ENCODE results near the gene SLC2A4RG. TPM values are rescaled to one million over a fixed set of nuclear protein-coding genes. Genes with fewer than 3 reads are reported as not detected.

SLC2A4RG gene
- total RNA-seq, 3 donors from 2014 or later (not counting 1 experiment from before 2014, with no cell fraction given), result 90.4 to 100 (median 95.5) TPM

GRCh38 chr20:63693733-63694583, 45.6 kb upstream of the SLC2A4RG start:
- intact Hi-C loops (cut with micrococcal nuclease), result no loop called here
- no peak for TF ChIP-seq CTCF (IDR thresholded peaks at IDR 0.05)
- H3K4me1 ChIP-seq (ENCODE audit: control insufficient read depth, insufficient read depth, low read length), result peaks cover 34% of the 10 kb centered on the region
- no peaks in the 10 kb centered on the region for H3K27me3 ChIP-seq (ENCODE audit: control insufficient read depth, insufficient read depth, low read length)
- no peak overlapping the region for H3K27ac ChIP-seq (ENCODE audit: low read length)
- H3K27me3 Mint-ChIP-seq (ENCODE audit: low read depth in 2 of 2), result no peaks in the 10 kb centered on the region
- H3K9me3 Mint-ChIP-seq, result no peaks in the 10 kb centered on the region
- peak overlapping the region; percentile 87 to 90 for H3K27ac Mint-ChIP-seq
- H3K4me3 ChIP-seq (ENCODE audit: low read length), result no peak overlapping the region
- H3K36me3 ChIP-seq (ENCODE audit: control insufficient read depth, insufficient read depth, low read length), result peaks cover 5% of the 10 kb centered on the region
- DNase-seq (no peak), ATAC-seq (no peak)
- no peaks in the 10 kb centered on the region for H3K9me3 ChIP-seq (ENCODE audit: control insufficient read depth, insufficient read depth, low read length)
- H3K4me1 Mint-ChIP-seq, result peaks cover 0 to 27% of the 10 kb centered on the region in 2 donors
- peak overlapping the region; percentile 74 for H3K4me3 Mint-ChIP-seq
- 95% methylated on average over 21 of the region's 21 CpGs for WGBS (ENCODE audit: insufficient coverage)
- H3K36me3 Mint-ChIP-seq, result no peaks in the 10 kb centered on the region

GRCh38 chr20:63694584-63695423, 44.8 kb upstream of the SLC2A4RG start:
- DNase-seq (no peak), ATAC-seq (no peak)
- peaks cover 5% of the 10 kb centered on the region for H3K36me3 ChIP-seq (ENCODE audit: control insufficient read depth, insufficient read depth, low read length)
- Mint-ChIP-seq H3K9me3 (no peaks in the 10 kb centered on the region), H3K27me3 (ENCODE audit: low read depth in 2 of 2) (no peaks in the 10 kb centered on the region), H3K27ac (peak overlapping the region in 1 of 2 donors; percentile 87), H3K36me3 (no peaks in the 10 kb centered on the region), H3K4me3 (no peak overlapping the region), H3K4me1 (peaks cover 0 to 27% of the 10 kb centered on the region in 2 donors)
- H3K27ac ChIP-seq (ENCODE audit: low read length), result no peak overlapping the region
- 98% methylated on average over 37 of the region's 37 CpGs for WGBS (ENCODE audit: insufficient coverage)
- H3K4me3 ChIP-seq (ENCODE audit: low read length), result no peak overlapping the region
- H3K27me3 ChIP-seq (ENCODE audit: control insufficient read depth, insufficient read depth, low read length), result no peaks in the 10 kb centered on the region
- peaks cover 34% of the 10 kb centered on the region for H3K4me1 ChIP-seq (ENCODE audit: control insufficient read depth, insufficient read depth, low read length)
- intact Hi-C loops (cut with micrococcal nuclease), result no loop called here
- TF ChIP-seq CTCF (IDR thresholded peaks at IDR 0.05), result no peak
- H3K9me3 ChIP-seq (ENCODE audit: control insufficient read depth, insufficient read depth, low read length), result no peaks in the 10 kb centered on the region

- 84% methylated on average over 25 of the region's 25 CpGs for WGBS (ENCODE audit: insufficient coverage)
- Mint-ChIP-seq H3K27ac (no peak overlapping the region), H3K9me3 (no peaks in the 10 kb centered on the region), H3K36me3 (no peaks in the 10 kb centered on the region), H3K4me3 (no peak overlapping the region), H3K27me3 (ENCODE audit: low read depth in 2 of 2) (no peaks in the 10 kb centered on the region), H3K4me1 (peaks cover 0 to 27% of the 10 kb centered on the region in 2 donors)
- no peaks in the 10 kb centered on the region for H3K9me3 ChIP-seq (ENCODE audit: control insufficient read depth, insufficient read depth, low read length)
- no peak overlapping the region for H3K27ac ChIP-seq (ENCODE audit: low read length)
- ATAC-seq (no peak), DNase-seq (no peak)
- no peaks in the 10 kb centered on the region for H3K27me3 ChIP-seq (ENCODE audit: control insufficient read depth, insufficient read depth, low read length)
- H3K4me1 ChIP-seq (ENCODE audit: control insufficient read depth, insufficient read depth, low read length), result peaks cover 34% of the 10 kb centered on the region
- H3K36me3 ChIP-seq (ENCODE audit: control insufficient read depth, insufficient read depth, low read length), result peaks cover 5% of the 10 kb centered on the region
- H3K4me3 ChIP-seq (ENCODE audit: low read length), result no peak overlapping the region
- intact Hi-C loops (cut with micrococcal nuclease), result no loop called here
- no peak for TF ChIP-seq CTCF (IDR thresholded peaks at IDR 0.05)
Measured at GRCh38 chr20:63695424-63696305, 43.9 kb upstream of the SLC2A4RG start.

Data from natural killer cell (primary cell).